COR-L47 (cell line): Measurements from ENCODE around the gene IL23R.

Experiments
- DNase-seq: peaks from one replicate; lab custom pipeline; 2025; lab: John Stamatoyannopoulos, UW

IL23R gene

DNA sequence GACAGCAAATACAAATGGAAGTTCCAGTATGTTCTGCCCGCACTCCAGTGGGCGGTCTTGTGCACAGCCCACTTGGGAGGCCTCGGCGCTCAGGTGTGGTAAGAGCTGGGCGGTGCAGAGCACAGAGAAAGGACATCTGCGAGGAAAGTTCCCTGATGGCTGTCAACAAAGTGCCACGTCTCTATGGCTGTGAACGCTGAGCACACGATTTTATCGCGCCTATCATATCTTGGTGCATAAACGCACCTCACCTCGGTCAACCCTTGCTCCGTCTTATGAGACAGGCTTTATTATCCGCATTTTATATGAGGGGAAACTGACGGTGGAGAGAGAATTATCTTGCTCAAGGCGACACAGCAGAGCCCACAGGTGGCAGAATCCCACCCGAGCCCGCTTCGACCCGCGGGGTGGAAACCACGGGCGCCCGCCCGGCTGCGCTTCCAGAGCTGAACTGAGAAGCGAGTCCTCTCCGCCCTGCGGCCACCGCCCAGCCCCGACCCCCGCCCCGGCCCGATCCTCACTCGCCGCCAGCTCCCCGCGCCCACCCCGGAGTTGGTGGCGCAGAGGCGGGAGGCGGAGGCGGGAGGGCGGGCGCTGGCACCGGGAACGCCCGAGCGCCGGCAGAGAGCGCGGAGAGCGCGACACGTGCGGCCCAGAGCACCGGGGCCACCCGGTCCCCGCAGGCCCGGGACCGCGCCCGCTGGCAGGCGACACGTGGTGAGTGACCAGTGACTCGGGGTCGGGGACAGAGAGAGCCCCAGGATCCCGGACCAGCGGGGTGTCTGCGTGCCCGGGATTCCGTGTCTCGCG lies 141.2 kb downstream of the IL23R start, which contains the start of gene IL12RB2:
IL12RB2 (plus strand) TSS at position 623 of the 810 bp plus-strand sequence. CDS start 12,496 bp downstream, outside the sequence.
- no peak for DNase-seq

GRCh38 chr1:67308136-67308535 lies 141.9 kb downstream of the IL23R start:
- no peak for DNase-seq
